Upper lobe of right lung (tissue), 1 donor: ENCODE results near the gene GIN1. TPM values are rescaled to one million over a fixed set of nuclear protein-coding genes. Genes with fewer than 3 reads are reported as not detected.

Experiments
- ATAC-seq: fragments of 200-7000 bp; cut with Tn5 transposase; one replicate; pipeline ENCODE4 v1.9.1; 2020; ENCODE audit warnings: mild to moderate bottlenecking, moderate library complexity
- DNase-seq: peaks from one replicate; pipeline ENCODE4 v3.0.0-alpha.2; 2020
- H3K27ac ChIP-seq: fragments of 200-600 bp; one replicate; pipeline ENCODE4 v1.8.0; 2022
- H3K27me3 ChIP-seq: fragments of 200-600 bp; one replicate; pipeline ENCODE4 v1.8.0; 2022; ENCODE audit warnings: mild to moderate bottlenecking
- H3K36me3 ChIP-seq: fragments of 200-600 bp; one replicate; pipeline ENCODE4 v1.8.0; 2022
- H3K4me1 ChIP-seq: fragments of 200-600 bp; one replicate; pipeline ENCODE4 v1.8.0; 2022
- H3K4me3 ChIP-seq: fragments of 200-600 bp; one replicate; pipeline ENCODE4 v1.8.0; 2022; ENCODE audit warnings: mild to moderate bottlenecking
- H3K9me3 ChIP-seq: fragments of 200-600 bp; one replicate; pipeline ENCODE4 v1.8.0; 2022
- intact Hi-C: fragments of 100-400 bp; cut with DNase I; formaldehyde crosslinking; loops from one replicate; pipeline ENCODE4 v1.11.0; 2022
- total RNA-seq: library from RNA; stranded (reverse); fragmentation: NEBNext Ultra II Directional; extraction: Animal tissue kit (Norgen Biotek cat#: 25700); gene quantifications from one replicate; pipeline ENCODE4 v1.2.1, GENCODE V29; 2021
- TF ChIP-seq, protein P1 (sequence below): fragments of 200-600 bp; IDR thresholded peaks from one replicate; pipeline ENCODE4 v1.8.0; 2022; ENCODE audit warnings: antibody characterized with exemption
- donor health status: DM: no; HTN: yes; CAD: no; lungs with severe emphysema.

Gene GIN1
- total RNA-seq, 1 donor from 2014 or later, result 6.7 TPM

DNA sequence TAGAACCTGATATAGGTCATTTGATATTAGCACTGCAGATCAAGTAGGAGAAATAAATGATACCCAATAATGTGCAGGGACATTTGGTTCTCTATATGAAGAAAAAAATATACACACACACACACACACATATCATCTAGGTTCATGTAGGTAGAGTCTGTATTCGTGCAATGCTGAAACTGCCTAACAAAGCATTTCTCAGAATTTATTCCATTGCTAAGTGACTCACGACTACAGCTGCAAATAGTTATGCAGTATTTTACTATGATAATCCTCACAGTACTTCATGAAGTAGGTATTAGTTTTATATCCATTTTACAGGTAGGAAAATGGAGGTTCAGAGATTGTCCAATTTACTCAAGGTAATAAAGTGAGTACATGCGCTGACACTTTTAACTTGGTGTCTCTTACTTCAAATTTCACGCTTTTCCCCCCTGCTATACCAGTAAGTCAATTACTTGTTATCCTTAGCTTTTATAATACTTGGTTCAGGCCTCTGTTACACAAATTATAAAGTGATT, 2.4 kb downstream of the GIN1 start:
- ATAC-seq (no peak), DNase-seq (no peak)
- no peaks in the 10 kb centered on the region for H3K27me3 ChIP-seq
- H3K4me3 ChIP-seq, result no peak overlapping the region
- H3K9me3 ChIP-seq, result no peaks in the 10 kb centered on the region
- intact Hi-C loops, result no loop called here
- H3K36me3 ChIP-seq, result no peaks in the 10 kb centered on the region
- no peak overlapping the region for H3K27ac ChIP-seq
- H3K4me1 ChIP-seq, result peaks cover 14% of the 10 kb centered on the region
- TF ChIP-seq, protein P1, sequence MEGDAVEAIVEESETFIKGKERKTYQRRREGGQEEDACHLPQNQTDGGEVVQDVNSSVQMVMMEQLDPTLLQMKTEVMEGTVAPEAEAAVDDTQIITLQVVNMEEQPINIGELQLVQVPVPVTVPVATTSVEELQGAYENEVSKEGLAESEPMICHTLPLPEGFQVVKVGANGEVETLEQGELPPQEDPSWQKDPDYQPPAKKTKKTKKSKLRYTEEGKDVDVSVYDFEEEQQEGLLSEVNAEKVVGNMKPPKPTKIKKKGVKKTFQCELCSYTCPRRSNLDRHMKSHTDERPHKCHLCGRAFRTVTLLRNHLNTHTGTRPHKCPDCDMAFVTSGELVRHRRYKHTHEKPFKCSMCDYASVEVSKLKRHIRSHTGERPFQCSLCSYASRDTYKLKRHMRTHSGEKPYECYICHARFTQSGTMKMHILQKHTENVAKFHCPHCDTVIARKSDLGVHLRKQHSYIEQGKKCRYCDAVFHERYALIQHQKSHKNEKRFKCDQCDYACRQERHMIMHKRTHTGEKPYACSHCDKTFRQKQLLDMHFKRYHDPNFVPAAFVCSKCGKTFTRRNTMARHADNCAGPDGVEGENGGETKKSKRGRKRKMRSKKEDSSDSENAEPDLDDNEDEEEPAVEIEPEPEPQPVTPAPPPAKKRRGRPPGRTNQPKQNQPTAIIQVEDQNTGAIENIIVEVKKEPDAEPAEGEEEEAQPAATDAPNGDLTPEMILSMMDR, result no peak

DNA sequence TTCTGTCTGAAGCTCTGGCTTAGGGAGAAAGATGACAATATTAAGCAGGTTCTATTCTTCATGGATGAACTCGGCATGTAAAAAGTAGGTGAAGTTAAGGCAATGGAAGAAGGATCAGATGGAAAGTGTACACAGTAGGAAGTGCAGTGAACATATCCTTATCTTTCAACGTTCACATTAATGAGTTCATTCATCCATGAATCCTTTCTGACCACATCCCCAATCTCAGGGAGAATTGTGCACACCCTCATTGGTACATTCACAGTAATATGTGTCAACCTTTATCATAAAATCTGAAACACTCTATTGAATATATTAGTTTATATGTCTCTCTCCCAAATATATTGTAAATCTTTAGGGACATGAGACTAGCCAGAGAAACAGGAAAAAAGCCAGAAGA, 5.5 kb downstream of the GIN1 start:
- H3K4me1 ChIP-seq, result no peaks in the 10 kb centered on the region
- H3K27me3 ChIP-seq, result no peaks in the 10 kb centered on the region
- no peaks in the 10 kb centered on the region for H3K36me3 ChIP-seq
- intact Hi-C loops, result no loop called here
- no peaks in the 10 kb centered on the region for H3K9me3 ChIP-seq
- ATAC-seq (no peak), DNase-seq (no peak)
- no peak overlapping the region for H3K27ac ChIP-seq
- no peak overlapping the region for H3K4me3 ChIP-seq
- TF ChIP-seq, protein P1, result no peak

DNA sequence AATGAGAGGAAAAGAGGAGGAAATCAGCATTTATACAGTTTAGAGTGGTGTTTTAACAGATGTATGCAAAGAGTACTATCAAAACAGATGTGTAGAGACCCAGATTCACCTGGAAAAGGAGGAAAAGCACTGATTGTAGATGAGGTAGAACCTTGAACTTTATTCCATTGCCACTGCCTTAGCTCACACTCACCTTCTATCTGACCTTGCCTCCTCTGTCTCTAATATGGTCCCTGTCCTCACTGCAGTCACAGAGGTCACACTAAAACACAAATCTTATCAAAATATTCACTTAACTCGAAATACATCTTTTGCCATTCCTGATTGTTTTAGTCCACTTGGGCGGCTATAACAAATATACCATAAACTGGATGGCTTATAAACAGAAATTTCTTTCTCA, 7.0 kb downstream of the GIN1 start:
- no peak for DNase-seq
- intact Hi-C loops, result no loop called here
- Histone ChIP-seq H3K4me1 (no peaks in the 10 kb centered on the region), H3K27me3 (no peaks in the 10 kb centered on the region), H3K27ac (no peak overlapping the region), H3K36me3 (no peaks in the 10 kb centered on the region), H3K4me3 (no peak overlapping the region), H3K9me3 (no peaks in the 10 kb centered on the region)
- TF ChIP-seq, protein P1, result no peak
- no peak for ATAC-seq

DNA sequence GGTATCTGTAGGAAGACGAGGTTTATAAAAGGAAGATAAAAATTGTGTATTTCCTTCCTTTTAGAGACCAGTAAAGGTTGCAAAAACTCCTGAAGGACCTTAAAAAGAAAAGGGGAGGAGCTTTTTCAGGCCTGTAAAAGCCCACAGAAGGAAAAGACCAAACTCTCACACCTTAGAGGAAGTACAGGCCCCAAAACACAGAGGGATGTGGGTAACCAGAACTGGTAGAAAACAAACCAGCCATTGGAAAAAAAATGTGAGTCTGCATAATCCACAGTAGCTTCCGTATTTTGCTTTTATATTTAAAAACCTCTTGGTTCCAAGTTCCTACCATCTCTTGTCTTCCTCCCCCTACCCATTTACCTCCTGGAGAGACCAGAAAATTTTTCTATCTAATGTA, 8.5 kb downstream of the GIN1 start:
- Histone ChIP-seq H3K4me1 (no peaks in the 10 kb centered on the region), H3K4me3 (no peak overlapping the region), H3K27me3 (no peaks in the 10 kb centered on the region), H3K9me3 (no peaks in the 10 kb centered on the region), H3K27ac (no peak overlapping the region), H3K36me3 (no peaks in the 10 kb centered on the region)
- TF ChIP-seq, protein P1, result no peak
- ATAC-seq (peak; percentile 46), DNase-seq (no peak)
- intact Hi-C loops, result no loop called here

DNA sequence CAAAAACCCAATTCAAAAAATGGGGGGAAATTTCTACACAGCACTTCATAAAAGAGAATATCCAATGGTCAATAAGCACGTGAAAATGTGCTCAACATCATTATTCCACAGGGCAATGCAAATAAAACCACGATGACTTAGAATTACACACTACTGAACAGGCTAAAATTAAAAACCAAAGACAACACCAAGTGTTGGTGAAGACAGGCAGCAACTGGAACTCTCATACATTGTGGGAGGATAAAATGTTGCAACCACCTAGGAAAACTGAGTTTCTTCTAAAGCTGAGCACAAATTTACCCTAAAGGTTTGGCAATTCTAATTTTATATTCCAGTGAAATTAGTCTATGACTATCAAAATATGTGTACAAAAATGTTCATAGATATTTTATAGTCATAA, 9.5 kb downstream of the GIN1 start:
- ATAC-seq, result no peak
- no peak for DNase-seq
- no peak overlapping the region for H3K27ac ChIP-seq
- H3K36me3 ChIP-seq, result no peaks in the 10 kb centered on the region
- TF ChIP-seq, protein P1, result no peak
- H3K4me1 ChIP-seq, result no peaks in the 10 kb centered on the region
- H3K4me3 ChIP-seq, result no peak overlapping the region
- intact Hi-C loops, result no loop called here
- no peaks in the 10 kb centered on the region for H3K27me3 ChIP-seq
- no peaks in the 10 kb centered on the region for H3K9me3 ChIP-seq

DNA sequence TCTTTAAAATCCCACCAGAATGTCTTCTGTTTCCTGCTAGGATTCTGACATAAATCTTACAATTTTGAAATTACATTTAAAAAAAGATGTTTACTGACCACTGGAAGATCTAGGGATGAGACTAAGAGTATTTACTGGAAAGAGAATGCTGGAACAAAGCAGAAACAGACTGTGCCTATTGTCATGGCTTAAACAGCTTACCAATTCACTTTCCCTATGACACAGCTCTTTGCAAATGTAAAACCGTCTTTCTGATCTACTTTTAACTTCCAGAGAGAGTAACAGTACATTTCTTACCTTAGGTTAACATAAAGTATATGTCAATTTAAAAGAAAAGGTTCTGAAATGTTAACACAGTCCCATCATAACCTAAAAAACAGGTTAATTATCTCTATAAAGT, 10.7 kb downstream of the GIN1 start:
- Histone ChIP-seq H3K27ac (no peak overlapping the region), H3K36me3 (no peaks in the 10 kb centered on the region), H3K27me3 (no peaks in the 10 kb centered on the region), H3K4me1 (no peaks in the 10 kb centered on the region), H3K9me3 (no peaks in the 10 kb centered on the region), H3K4me3 (no peak overlapping the region)
- TF ChIP-seq, protein P1, result no peak
- no peak for DNase-seq
- intact Hi-C loops, result no loop called here
- no peak for ATAC-seq
